PC-9 (cell line): Measurements from ENCODE around the gene TH. TPM values are rescaled to one million over a fixed set of nuclear protein-coding genes. Genes with fewer than 3 reads are reported as not detected.
A peak's percentile ranks its signal among the peaks of the same experiment; 100 is the strongest.

Experiments used
- BruUV-seq: library from RNA; stranded (reverse); fragments of 400-500 nt; replicated peaks from 2 replicates; lab custom pipeline; 2021; lab: Mats Ljungman, UMichigan
- CTCF ChIA-PET: fragments of 300-600 bp; sonication (Branson Sonifier 250); formaldehyde crosslinking; loops from one replicate; lab custom pipeline; 2022; ENCODE audit warnings: antibody characterized with exemption; lab: Charles Lee
- POLR2A ChIA-PET: fragments of 300-600 bp; sonication (Branson Sonifier 250); formaldehyde crosslinking; loops from one replicate; lab custom pipeline; 2022; ENCODE audit warnings: antibody characterized with exemption; ENCODE audit not compliant: unreplicated experiment; lab: Charles Lee
- DNase-seq, 2 experiments: peaks; one replicate each; pipeline versions ENCODE4 v3.0.0 to v3.0.0-alpha.2; 2015 to 2022; ENCODE audit warnings: mixed read lengths in 1 of 2
- H2AFZ ChIP-seq: fragments of 200-600 bp; sonication (generic); 2 replicates; pipeline ENCODE4 v1.8.1; 2017; ENCODE audit warnings: antibody characterized with exemption
- H3F3A ChIP-seq: fragments of 200-600 bp; sonication (generic); 2 replicates; pipeline ENCODE4 v1.8.1; 2017; ENCODE audit warnings: antibody characterized with exemption, mild to moderate bottlenecking, low read depth; ENCODE audit not compliant: insufficient read depth
- H3K27ac ChIP-seq: fragments of 200-600 bp; sonication (generic); 2 replicates; pipeline ENCODE4 v1.6.1; 2016; ENCODE audit warnings: mixed run types
- H3K27me3 ChIP-seq: fragments of 200-600 bp; sonication (generic); 2 replicates; pipeline ENCODE4 v1.6.1; 2016; ENCODE audit warnings: low read depth, mixed run types; ENCODE audit not compliant: insufficient read depth
- H3K36me3 ChIP-seq: fragments of 200-600 bp; sonication (generic); 2 replicates; pipeline ENCODE4 v1.6.1; 2016; ENCODE audit warnings: low read depth, mixed run types
- H3K4me1 ChIP-seq: fragments of 200-600 bp; sonication (generic); replicated peaks from 2 replicates; pipeline ENCODE4 v1.6.1; 2016; ENCODE audit warnings: mixed run types; ENCODE audit not compliant: insufficient read depth
- H3K4me2 ChIP-seq: fragments of 200-600 bp; sonication (generic); 2 replicates; pipeline ENCODE4 v1.6.1; 2017; ENCODE audit warnings: mixed run types
- H3K4me3 ChIP-seq: fragments of 200-600 bp; sonication (generic); 2 replicates; pipeline ENCODE4 v1.6.1; 2016; ENCODE audit warnings: mixed run types
- H3K79me2 ChIP-seq: fragments of 200-600 bp; sonication (generic); 2 replicates; pipeline ENCODE4 v1.6.1; 2017; ENCODE audit warnings: low read depth, mixed run types
- H3K9me2 ChIP-seq: fragments of 200-600 bp; sonication (generic); 2 replicates; pipeline ENCODE4 v1.8.1; 2017; ENCODE audit warnings: mild to moderate bottlenecking; ENCODE audit not compliant: insufficient read depth
- H3K9me3 ChIP-seq: fragments of 200-600 bp; sonication (generic); 2 replicates; pipeline ENCODE4 v1.8.1; 2016; ENCODE audit warnings: low read depth; ENCODE audit not compliant: insufficient read depth
- H4K20me1 ChIP-seq: fragments of 200-600 bp; sonication (generic); 2 replicates; pipeline ENCODE4 v1.8.1; 2017; ENCODE audit not compliant: insufficient read depth
- CTCF ChIP-seq: fragments of 200-600 bp; sonication (generic); conservative IDR thresholded peaks from 2 replicates; pipeline ENCODE4 v1.6.1; 2017; ENCODE audit warnings: mixed run types, antibody characterized with exemption, mild to moderate bottlenecking, moderate library complexity
- EZH2 ChIP-seq: fragments of 200-600 bp; sonication (generic); IDR thresholded peaks from 2 replicates; pipeline ENCODE4 v1.8.0; 2017; ENCODE audit warnings: antibody characterized with exemption, low read depth
- intact Hi-C: fragments of 100-400 bp; cut with micrococcal nuclease; formaldehyde crosslinking; loops from one replicate; pipeline ENCODE4 v1.10.0; 2022; ENCODE audit not compliant: unreplicated experiment
- total RNA-seq: library from RNA; stranded (reverse); gene quantifications from 2 replicates; pipeline ENCODE4 v1.2.3, GENCODE V29; 2021

TH gene
- total RNA-seq, 1 experiment from 2014 or later, result 2.2 TPM

- Histone ChIP-seq H3K4me3 (no peak overlapping the region), H3K27me3 (no peaks in the 10 kb centered on the region), H3K9me3 (no peaks in the 10 kb centered on the region), H3K27ac (no peak overlapping the region), H3K79me2 (no peaks in the 10 kb centered on the region), H2AFZ (no peak overlapping the region), H4K20me1 (no peaks in the 10 kb centered on the region), H3K4me1 (no peaks in the 10 kb centered on the region), H3K36me3 (no peaks in the 10 kb centered on the region), H3K4me2 (no peak overlapping the region), H3K9me2 (no peaks in the 10 kb centered on the region), H3F3A (peaks cover 4% of the 10 kb centered on the region; the same call in 1 of the 2 replicates)
- ChIA-PET POLR2A (no interaction called here), CTCF (interaction anchor here (0.6 kb wide), 1 partner anchor 131 kb away, joined by 3 read pairs; no protein-coding TSS in a partner anchor)
- no peak for DNase-seq
- intact Hi-C loops, result loop anchor here (2.0 kb wide), 1 partner anchor 461 kb away; no protein-coding TSS in a partner anchor
- TF ChIP-seq CTCF (no peak), EZH2 (no peak)
- BruUV-seq, result no TSS peak
These were observed 17.9 kb downstream of the TH start for GRCh38 chr11:2153581-2154194.

- Histone ChIP-seq H3K27me3 (no peaks in the 10 kb centered on the region), H3F3A (peaks cover 4% of the 10 kb centered on the region; the same call in 1 of the 2 replicates), H2AFZ (no peak overlapping the region), H3K27ac (no peak overlapping the region), H3K36me3 (no peaks in the 10 kb centered on the region), H3K9me3 (no peaks in the 10 kb centered on the region), H3K79me2 (no peaks in the 10 kb centered on the region), H3K4me3 (no peak overlapping the region), H3K4me1 (no peaks in the 10 kb centered on the region), H4K20me1 (no peaks in the 10 kb centered on the region), H3K4me2 (peak overlapping the region; percentile 46; the same call in 1 of the 2 replicates), H3K9me2 (no peaks in the 10 kb centered on the region)
- intact Hi-C loops, result loop anchor here (1.0 to 2.0 kb wide), 4 partner anchors 269 to 498 kb away; partner anchors contain the start of gene SYT8
- BruUV-seq, result no TSS peak
- TF ChIP-seq EZH2 (no peak), CTCF (peak; percentile 81)
- peak; percentile 54 to 67 for DNase-seq
- ChIA-PET CTCF (interaction anchor here (0.7 to 3.3 kb wide), 9 partner anchors 115 to 499 kb away, joined by 3 to 26 read pairs (median 5); no protein-coding TSS in a partner anchor), POLR2A (no interaction called here)
These were observed 19.9 kb downstream of the TH start for GRCh38 chr11:2151500-2152257.
